BE2C (cell line): ENCODE results near the gene GNB1L.

Experiments
- DNase-seq: peaks from one replicate; pipeline ENCODE4 v3.0.0-alpha.2; 2020
- H3K27me3 ChIP-seq: fragments of 250-450 bp; sonication (Bioruptor Pico); 2 replicates; pipeline ENCODE4 v1.5.1; 2020; ENCODE audit warnings: mild to moderate bottlenecking
- H3K36me3 ChIP-seq: fragments of 250-450 bp; sonication (Bioruptor Pico); 2 replicates; pipeline ENCODE4 v1.5.1; 2020; ENCODE audit warnings: mild to moderate bottlenecking
- H3K4me1 ChIP-seq: fragments of 250-450 bp; sonication (Bioruptor Pico); 2 replicates; pipeline ENCODE4 v1.5.1; 2020
- H3K4me3 ChIP-seq: 2 replicates; pipeline ENCODE4 v1.5.1; 2011; ENCODE audit warnings: low read depth, low read length
- H3K9me3 ChIP-seq: fragments of 250-450 bp; sonication (Bioruptor Pico); 2 replicates; pipeline ENCODE4 v1.5.1; 2020
- TF ChIP-seq, protein P1 (sequence below): IDR thresholded peaks from 2 replicates; pipeline ENCODE4 v1.5.1; 2012; ENCODE audit warnings: mild to moderate bottlenecking, low read depth, low read length

Gene GNB1L

DNA sequence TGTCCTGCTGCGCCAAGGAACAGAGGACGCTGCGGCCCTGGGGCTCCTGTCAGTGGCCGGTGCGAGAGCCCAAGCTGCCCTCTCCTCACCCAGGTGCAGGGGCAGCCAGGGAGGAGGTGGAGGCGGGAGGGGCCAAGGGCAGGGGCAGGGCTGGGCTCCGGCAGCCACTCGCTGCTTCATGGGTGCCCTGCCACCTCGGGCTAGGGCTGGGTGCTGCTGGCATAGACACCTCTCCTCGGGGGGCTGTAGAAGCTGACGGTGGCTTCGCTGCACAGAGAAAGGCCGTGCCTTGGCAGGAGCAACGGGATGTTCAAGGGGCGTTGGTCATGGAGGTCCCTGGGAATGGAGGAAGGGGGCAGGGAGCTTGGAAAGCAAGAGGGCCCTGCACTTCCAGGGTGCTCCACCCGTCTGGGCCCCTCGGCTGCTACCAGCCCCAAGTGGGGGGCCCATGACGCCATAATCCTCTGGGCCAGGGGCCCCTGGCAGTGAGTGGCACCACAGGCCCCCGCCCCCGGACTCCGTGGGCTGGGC is 95.7 kb downstream of the GNB1L start:
- H3K9me3 ChIP-seq = no peaks in the 10 kb centered on the region
- no peaks in the 10 kb centered on the region for H3K36me3 ChIP-seq
- DNase-seq = no peak
- no peak overlapping the region for H3K4me3 ChIP-seq
- peaks cover 93% of the 10 kb centered on the region for H3K27me3 ChIP-seq
- TF ChIP-seq, protein P1, sequence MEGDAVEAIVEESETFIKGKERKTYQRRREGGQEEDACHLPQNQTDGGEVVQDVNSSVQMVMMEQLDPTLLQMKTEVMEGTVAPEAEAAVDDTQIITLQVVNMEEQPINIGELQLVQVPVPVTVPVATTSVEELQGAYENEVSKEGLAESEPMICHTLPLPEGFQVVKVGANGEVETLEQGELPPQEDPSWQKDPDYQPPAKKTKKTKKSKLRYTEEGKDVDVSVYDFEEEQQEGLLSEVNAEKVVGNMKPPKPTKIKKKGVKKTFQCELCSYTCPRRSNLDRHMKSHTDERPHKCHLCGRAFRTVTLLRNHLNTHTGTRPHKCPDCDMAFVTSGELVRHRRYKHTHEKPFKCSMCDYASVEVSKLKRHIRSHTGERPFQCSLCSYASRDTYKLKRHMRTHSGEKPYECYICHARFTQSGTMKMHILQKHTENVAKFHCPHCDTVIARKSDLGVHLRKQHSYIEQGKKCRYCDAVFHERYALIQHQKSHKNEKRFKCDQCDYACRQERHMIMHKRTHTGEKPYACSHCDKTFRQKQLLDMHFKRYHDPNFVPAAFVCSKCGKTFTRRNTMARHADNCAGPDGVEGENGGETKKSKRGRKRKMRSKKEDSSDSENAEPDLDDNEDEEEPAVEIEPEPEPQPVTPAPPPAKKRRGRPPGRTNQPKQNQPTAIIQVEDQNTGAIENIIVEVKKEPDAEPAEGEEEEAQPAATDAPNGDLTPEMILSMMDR = no peak
- H3K4me1 ChIP-seq = no peaks in the 10 kb centered on the region

DNA sequence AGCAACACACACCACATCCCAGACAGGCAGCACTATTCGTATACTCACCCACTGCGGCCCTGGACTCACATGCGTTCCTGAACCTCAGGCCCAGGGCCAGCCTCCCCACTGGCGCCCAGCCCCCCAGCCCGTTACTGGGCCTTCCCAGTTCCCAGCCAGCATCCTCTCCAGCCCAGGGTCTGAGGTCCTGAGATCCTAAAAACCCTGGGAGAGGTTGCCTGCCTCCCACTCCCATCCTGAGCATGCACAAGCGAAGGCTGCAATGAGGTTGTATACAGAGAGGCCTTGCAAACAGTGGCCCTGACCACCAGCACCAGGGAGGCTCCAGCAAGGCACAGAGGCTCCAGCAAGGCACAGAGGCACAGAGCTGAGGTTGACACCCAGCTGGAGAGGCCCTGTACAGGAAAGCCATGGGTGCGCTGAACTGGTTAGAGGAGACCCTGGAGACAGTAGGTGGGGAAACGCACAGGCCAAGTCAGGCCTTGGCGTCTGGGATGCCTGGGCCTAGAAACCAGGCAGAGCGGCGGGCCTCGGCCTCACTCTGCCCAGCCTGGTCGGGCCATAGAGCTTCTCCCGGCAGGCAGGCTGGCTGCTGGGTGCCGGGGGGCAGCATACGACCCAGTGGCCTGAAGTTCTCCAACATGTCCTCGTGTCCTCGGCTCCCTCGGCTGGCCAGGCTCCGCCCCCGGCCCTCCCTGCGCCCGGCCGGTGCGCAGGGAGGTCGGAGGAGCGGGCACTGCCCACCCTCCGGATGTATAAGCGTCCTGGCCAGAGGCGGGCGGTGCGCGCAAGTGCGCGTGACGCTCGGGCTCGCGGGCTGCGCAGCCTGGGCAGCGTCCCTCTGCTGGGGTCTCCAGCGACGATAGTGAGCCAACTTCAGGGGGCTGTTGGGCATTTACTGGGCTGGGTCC is 96.4 kb downstream of the GNB1L start:
- H3K27me3 ChIP-seq = peaks cover 93% of the 10 kb centered on the region
- no peak for DNase-seq

DNA sequence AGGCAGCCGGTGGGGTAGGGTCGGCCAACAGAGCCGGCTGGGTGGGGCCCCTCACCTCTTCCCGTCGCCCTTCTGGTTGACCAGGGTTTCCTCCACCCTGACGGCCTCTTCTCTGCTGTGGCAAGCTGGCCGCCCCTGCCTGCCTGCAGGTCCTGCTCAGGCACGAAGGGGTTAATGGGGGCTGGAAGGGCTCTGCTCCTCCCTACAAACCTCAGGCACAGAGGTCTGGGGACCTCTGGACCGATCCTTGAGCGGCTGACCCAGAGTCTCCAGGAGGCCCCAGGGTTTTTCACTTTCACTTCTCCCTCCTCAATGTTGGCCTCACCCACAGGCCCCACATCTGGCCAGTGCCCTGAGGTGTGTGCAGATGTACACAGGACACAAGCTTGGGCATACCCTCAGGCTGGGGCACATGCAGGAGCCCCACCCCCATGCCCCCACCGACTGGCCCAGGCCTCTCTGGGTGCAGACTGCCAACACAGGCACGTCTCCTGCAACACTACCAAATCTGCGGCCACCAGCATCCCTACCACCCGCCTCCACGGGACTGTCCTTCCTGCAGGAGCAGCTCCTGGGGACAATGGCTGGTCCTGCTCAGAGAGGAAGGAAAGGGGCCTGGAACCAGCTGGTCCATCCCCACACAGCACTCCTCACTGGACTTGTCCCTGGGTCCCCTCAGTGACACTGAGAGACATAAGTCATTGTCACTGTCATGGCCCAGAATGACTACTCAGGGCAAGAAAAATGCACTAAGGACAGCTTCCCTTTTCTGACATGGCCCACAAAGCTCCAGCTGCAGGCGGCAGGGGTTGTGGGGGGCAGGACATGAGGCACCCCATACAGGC is 97.3 kb downstream of the GNB1L start:
- peaks cover 85% of the 10 kb centered on the region for H3K27me3 ChIP-seq
- no peaks in the 10 kb centered on the region for H3K36me3 ChIP-seq
- H3K4me3 ChIP-seq = no peak overlapping the region
- DNase-seq = no peak
- no peaks in the 10 kb centered on the region for H3K4me1 ChIP-seq
- no peaks in the 10 kb centered on the region for H3K9me3 ChIP-seq
- TF ChIP-seq, protein P1 = no peak

More for the DNA sequence above, 96.4 kb downstream of the GNB1L start:
- Histone ChIP-seq H3K9me3 (no peaks in the 10 kb centered on the region), H3K4me3 (no peak overlapping the region), H3K4me1 (no peaks in the 10 kb centered on the region), H3K36me3 (no peaks in the 10 kb centered on the region)
- TF ChIP-seq, protein P1 = no peak

DNA sequence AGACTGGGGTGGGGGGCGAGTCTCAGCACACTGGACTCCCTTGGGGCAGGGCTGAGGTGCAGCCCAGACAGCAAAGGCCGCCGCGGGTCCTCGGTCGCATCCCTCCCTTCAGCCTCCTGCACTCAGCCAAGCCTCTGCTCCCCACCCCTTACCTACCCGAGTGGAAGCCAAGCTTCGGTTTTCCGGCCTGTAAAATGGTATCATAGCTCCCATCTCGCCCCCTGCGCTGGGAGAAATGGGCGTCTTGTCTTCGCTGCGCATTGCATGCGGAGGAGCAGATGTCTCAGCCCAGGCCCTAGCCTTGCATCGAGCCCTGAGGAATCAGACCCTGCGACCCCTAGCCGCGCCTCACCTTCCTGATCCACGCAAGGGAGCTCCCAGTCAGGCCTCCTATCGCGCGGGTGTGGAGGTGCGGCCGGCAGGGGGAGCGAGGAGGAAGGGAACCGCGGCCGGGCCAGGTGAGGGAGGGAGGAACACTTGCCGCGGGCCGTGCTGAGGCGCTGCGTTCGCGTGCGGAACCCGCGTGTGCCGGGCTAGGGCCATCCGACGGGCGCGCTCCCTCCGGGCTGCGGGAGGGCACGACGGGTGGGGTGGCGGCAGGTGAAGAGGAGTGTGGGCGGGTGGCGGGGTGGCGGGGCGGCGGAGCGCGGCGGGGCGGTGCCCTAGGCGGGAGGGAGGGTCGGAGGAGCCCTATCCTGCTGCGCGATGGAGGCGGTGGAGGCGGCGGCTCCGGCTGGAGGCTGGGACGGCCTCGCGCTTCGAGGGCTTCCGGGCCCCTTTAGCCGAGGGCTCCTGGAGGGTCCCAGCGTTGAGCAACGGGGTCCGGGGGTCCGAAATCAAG is 98.2 kb downstream of the GNB1L start:
- Histone ChIP-seq H3K36me3 (no peaks in the 10 kb centered on the region), H3K27me3 (peaks cover 77% of the 10 kb centered on the region), H3K4me3 (no peak overlapping the region), H3K9me3 (no peaks in the 10 kb centered on the region), H3K4me1 (no peaks in the 10 kb centered on the region)
- TF ChIP-seq, protein P1 = peak; percentile 49
- peak; percentile 58 for DNase-seq

DNA sequence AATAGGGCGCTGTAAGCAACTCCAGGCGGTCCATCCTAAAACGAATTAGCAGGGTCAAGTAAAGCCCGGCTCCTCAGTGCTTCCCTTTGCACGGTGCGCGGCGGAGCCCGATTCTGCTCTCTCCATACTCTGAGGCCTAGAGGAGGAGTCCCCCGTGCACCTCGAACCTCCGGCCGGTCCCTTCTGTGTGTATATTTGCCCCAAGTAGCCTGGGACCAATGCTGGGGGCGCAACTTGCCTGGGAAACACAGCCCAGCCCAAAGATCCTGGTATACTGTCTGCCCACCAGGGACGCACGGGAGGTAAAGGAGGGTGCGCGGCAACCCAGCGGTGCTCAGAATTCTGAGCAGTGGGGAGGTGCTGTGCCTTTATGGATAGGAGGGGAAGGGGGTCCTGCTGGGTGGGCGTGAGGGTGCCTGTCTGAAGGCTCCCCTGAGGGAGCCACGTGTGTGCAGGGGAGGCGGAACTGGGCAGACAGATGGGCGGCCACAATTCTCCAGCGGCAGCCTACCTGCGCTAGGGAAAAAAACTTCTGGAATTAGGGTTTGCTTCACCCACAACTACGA is 98.9 kb downstream of the GNB1L start:
- no peak overlapping the region for H3K4me3 ChIP-seq
- H3K9me3 ChIP-seq = no peaks in the 10 kb centered on the region
- H3K27me3 ChIP-seq = peaks cover 70% of the 10 kb centered on the region
- DNase-seq = no peak
- H3K4me1 ChIP-seq = no peaks in the 10 kb centered on the region
- TF ChIP-seq, protein P1 = no peak
- no peaks in the 10 kb centered on the region for H3K36me3 ChIP-seq
